Measurements from ENCODE around the gene SLC25A47.

- TF ChIP-seq CTCF (conservative IDR thresholded peaks at IDR 0.05; ENCODE audit: low read depth, low read length) (no peak), MAZ (IDR thresholded peaks at IDR 0.05; ENCODE audit: borderline replicate concordance, low read depth, low read length) (no peak)
Measured at GRCh38 chr14:100285913-100286400, 37.2 kb upstream of the SLC25A47 start.
